T-helper 1 cell treated with Interleukin-12 subunit alpha and Interleukin-12 subunit beta and Interleukin-4 antibody, amounts not matched to agents 30 ng/mL and 1 ng/mL, for 36 hours (primary cell): ENCODE data around the gene TSPAN11. TPM values are rescaled to one million over a fixed set of nuclear protein-coding genes. Genes with fewer than 3 reads are reported as not detected.
"Not testable (repeated sequence)": the region's sequence is repeated elsewhere in the genome, so short reads cannot be mapped to it uniquely, and the experiment has no call there.

Source experiments
- intact Hi-C: fragments of 100-400 bp; cut with micrococcal nuclease; formaldehyde crosslinking; loops from one replicate; pipeline ENCODE4 v1.15.1; 2024
- total RNA-seq: library from RNA; stranded (reverse); gene quantifications from 2 replicates; pipeline ENCODE4 v1.2.3, GENCODE V29; 2022

Gene TSPAN11, protein sequence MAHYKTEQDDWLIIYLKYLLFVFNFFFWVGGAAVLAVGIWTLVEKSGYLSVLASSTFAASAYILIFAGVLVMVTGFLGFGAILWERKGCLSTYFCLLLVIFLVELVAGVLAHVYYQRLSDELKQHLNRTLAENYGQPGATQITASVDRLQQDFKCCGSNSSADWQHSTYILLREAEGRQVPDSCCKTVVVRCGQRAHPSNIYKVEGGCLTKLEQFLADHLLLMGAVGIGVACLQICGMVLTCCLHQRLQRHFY
- not detected in 2 replicates for total RNA-seq

DNA sequence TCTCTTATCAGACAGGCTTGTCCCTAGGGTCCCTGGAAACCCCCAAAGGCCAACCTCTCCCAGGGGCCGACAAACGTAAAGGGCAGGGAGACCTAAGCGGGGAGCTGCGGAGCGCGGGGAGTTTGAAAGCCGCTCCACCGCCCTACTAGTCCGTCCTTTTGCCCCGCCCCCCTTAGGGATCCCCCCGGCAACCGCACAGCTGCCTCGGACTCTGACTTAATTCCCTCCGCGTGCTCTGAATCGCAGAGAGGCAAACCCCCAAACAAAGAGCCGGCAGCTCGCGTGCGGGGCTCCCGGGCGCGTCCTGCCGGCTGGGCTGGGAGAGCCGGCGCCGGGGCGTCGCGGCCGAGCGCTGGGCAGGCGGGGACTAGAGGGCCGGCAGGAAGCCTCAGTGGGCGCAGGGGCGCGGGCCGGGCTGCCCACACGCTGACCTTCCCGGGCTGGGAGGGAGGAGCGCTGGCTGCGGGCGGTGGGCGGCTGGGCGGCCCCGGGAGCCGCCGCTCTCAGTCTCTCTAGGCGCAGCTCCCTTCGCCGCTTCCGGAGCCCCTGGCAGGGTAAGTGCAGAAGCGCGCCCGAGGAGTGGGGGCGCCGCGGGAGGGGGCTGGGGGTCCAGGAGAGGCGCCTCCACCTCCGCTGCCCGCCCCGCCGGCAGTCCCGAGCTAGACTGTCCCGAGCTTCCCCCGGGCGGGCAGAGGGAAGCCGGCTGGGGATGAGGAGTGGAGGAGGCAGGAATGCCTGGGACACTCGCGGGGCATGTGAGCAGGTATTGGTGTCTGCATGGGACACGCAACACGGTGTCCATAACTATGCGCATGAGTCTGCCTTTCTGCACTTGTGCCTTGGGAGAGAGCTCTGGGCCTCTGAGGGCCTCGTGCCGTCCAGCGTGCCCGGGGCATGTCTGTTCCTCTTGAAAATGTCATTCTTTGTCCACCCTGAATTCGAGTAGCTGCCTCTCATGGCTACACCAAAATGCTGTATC lies at the start of gene TSPAN11:
Gene TSPAN11, plus strand, starts transcription at position 506 of the 979 bp plus-strand sequence. CDS start 27,244 bp downstream, outside the sequence.
- intact Hi-C loops: no loop called here

DNA sequence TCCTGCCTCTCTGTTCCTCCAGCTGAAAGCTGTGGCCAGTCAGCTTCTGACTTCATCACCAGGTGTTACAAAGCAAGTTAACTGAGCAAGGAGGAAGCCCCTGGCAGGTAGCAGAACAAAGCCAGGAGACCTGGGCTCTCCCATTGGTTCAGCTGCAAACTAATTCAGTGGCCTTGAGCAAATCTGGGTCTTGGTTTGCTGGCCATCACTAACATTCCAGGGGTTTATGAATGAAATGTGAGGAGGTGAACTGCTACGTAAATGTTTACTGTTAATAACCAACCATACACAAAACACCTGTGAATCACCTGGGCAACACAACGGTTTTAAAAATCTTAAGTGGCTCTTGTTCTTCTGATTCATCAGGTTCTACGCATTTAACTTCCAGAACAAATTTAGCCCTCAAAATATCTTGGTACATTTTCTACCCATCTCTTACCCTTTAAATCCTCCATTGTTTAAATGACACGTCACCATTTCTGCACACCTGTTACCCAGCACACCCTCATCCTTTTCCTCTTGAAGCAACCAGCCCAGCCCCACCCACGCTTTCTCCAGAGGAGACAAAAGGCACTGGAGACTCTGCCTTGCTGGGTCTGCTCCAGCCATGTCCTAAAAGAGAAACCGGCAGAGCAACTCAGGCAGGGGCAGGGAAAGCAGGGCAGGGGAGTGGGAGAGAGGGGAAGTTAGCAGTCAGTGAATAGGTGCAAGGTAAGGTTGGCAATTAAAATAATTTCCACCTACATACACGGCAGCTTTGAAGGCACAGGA lies 49.3 kb upstream of the TSPAN11 start:
- intact Hi-C loops: no loop called here

DNA sequence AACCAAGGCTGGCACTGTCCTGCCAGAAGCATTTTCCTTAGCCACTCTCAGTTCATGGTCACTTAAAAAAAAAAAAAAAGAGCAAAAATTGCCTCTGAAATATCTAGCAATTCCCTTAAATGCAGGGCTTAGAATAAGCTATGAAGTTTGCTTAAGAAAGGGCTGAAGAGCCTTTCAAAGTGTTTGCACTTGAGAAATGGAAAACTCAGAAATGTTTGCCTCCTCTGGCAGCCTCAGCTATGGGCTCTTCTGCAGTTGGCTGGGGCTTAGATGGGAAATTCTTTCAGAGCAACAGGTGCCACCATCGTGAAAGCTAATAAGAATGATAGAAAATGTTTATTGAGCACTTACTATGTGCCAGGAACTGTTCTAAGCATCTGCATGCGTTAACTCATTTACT lies 48.5 kb upstream of the TSPAN11 start:
- intact Hi-C loops: no loop called here

DNA sequence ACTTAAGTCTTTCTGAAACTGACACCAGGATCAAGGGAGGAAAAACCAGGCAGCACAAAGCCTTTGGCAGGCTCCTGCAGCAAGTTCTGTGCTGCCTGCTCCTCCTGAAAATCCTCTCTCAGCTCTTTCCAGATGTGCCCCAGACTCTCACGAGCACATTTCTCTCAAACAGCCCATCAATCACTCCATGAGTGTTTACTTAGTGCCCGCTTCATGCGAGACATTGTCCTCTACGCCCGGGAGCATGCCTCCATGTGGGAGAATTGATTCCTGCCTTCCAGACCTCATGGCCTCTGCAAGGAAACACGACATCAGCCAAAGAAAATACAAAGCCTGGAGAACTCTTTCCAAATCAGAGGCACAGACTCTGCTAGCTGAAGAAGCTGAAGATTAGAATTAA lies 46.5 kb upstream of the TSPAN11 start:
- intact Hi-C loops: no loop called here

DNA sequence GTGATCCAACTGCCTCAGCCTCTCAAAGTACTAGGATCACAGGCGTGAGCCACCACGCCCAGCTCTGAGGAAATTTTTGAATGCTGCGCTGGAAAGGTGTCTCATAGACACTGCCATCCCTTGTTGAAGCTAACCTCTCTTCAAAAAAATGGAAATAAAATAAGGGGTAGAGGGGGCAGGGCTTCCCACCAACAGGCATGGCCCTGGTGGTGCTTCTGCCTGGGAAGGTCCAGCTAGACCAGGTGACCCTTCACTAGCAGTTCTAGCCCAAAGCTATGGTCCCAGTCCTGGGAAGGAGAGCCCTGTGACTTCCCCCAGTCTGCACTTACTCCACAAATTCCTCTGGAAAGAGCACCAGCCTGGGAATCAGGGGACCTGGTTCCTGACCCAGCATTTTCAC lies 45.7 kb upstream of the TSPAN11 start:
- intact Hi-C loops: no loop called here

DNA sequence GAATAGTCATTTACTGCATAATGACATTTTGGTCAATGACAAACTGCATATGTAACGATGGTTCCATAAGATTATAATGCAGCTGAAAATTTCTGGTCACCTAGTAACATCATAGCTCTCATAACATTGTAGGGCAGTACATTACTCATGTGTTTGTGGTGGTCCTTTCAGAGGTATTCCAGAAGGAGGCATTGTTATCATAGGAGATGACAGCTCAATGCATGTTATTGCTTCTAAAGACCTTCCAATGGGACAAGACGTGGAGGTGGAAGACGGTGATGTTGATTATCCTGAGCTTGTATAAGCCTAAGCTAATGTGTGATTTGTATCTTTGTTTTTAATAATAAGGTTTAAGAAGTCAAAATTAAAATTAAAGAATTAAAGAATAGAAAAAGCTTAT lies 43.8 kb upstream of the TSPAN11 start:
- intact Hi-C loops: no loop called here

DNA sequence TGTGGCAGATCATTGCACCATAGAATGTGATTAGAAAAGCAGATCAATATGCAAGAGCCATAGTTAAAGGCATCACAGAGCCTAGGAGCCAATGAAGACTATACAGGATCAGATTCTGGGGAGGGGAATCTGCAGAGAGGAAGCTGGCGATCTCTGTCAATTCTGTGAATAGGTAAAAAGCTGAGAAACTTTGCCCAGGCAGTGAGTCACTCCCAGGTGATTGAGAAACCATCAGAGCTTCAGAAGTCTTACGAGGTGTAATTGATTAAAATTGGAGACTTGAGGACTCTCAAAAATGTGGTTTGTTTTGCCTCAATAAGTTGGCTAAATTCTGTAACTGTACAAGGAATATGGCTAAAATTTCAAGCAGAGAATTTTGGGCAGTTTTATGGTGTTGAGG lies 41.7 kb upstream of the TSPAN11 start:
- intact Hi-C loops: no loop called here

DNA sequence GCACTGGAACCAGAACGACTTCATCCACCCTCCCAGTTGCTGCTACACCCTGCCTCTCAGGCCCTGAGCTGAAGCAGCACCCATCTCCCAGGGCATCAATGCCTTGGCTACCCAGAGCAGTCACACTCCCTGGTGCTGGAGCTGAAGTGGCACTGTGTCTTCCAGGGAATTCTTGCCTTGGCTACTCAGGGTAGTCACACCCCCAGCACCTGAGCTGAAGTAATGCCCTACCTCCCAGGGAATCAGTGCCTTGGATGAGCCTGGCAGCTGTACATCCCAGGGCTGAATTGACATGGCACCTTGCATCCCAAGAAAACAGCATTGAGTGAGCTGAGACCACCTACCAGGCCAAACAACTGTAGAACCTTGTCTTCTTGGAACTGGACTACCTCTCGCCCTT lies 41.2 kb upstream of the TSPAN11 start:
- intact Hi-C loops: no loop called here

DNA sequence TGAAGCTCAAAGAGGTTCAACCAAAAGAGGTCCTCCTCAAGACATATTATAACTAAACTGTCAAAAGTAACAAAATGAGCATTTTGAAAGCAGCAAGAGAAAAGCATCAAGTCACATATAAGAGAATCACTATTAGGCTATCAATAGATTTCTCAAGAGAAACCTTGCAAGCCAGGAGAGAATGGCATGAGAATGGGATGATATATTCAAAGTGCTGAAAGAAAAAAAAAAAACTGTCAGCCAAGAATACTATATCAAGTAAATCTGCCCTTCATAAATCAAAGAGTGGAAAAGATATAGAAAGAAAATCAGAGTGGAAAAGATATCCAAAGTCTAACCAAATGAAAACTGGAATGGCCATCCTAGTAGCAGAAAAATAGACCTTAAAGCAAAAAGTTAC lies 39.3 kb upstream of the TSPAN11 start:
- intact Hi-C loops: no loop called here

DNA sequence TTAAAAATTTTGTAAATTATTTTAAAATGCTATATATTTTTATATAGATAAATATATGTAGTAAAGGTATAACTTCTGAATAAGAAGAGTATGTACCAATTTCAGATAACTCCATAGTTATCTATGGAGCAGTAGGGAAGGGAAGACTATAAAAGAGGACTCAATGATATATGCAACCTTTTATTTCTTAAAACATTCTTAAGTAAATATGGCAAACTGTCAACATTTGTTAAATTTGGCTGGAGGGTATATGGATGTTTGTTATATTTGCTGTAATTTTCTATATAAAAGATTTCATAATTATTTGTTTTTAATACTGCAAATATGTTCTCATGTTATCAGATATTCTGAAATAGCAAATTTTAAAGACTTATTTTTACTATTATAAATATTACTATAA lies 38.3 kb upstream of the TSPAN11 start:
- intact Hi-C loops: no loop called here

DNA sequence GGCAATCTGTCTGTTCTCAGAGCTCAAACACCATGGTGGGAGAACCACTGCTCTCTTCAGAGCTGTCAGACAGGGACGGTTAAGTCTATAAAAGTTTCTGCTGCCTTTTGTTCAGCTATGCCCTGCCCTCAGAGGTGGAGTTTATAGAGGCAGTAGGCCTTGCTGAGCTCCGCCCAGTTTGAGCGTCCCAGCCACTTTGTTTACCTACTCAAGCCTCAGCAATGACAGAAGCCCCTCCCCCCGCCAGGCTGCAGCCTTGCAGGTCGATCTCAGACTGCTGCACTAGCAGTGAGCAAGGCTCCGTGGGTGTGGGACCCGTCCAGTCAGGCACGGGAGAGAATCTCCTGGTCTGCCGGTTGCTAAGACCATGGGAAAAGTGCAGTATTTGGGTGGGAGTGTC lies 32.0 kb upstream of the TSPAN11 start:
- intact Hi-C loops: not testable (repeated sequence)

DNA sequence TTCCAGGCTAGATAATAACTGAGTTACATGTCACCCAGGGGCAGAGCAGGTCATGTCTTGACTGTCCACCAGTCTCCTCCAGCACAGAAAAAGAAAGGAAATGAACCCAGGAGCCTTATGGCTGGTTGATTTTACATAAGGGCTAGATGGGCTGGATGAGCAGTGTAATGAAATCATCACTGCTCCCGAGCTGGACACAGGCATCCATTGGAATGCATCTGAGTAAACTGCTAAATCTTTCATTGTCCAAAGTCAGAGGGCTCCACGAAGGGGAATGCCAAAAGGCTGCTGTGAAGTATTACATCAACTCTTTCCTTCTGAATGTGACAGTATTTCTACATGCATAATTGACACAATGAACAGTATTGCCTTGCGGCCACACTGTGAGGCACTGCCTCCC lies 30.1 kb upstream of the TSPAN11 start:
- intact Hi-C loops: no loop called here

DNA sequence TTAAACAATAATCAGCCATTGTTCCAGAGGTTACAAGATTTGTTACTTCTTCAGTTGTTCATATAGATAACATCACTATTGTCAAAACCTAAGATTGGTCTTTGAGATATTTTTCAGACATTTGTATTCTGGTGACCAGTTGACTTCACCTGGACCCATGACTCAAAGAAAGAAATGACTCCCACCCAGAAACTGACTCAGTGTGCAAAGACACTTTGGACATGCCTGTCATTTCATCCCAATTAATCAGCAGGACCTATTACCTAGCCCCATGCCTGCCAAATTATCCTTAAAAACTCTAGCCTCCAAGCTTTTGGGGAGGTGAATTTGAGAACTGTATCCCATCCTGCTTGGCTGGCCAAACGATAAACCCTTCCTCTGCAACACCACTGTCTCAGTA lies 27.7 kb upstream of the TSPAN11 start:
- intact Hi-C loops: no loop called here

DNA sequence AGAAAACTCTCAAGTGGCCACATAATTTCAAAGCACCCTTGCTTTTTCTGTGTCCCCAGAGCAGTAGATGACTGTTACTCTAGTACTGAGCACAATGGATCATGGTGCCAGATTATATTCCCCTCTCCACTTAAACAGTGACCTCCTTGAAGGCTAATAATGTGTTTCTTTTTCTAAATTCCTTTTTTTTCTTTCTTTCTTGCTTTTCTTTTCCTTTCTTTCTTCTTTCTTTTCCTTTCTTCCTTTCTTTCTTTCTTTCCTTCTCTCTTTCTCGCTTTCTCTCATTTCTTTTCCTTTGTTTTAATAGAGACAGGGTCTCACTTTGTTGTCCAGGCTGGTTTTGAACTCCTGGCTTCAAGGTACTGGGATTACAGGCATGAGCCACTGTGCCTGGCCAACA lies 26.2 kb upstream of the TSPAN11 start:
- intact Hi-C loops: no loop called here

DNA sequence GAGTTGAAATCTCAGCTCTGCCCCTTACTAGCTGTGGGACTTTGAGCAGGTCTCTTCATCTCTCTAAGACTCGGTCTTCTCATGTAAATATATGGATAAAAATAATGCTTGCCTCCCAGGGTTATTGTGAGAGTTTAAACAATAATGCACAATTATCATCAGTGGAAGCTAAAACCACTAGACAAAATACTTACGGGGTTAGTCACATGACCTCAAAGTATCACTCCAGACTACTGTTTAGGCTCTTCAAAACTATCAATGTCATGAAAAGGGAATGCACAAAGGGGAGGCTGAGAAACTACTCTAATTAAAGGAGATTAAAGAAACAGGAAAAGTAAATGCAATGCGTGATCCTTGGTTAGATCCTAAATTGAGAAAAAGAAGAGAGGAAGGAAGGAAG lies 24.5 kb upstream of the TSPAN11 start:
- intact Hi-C loops: no loop called here

DNA sequence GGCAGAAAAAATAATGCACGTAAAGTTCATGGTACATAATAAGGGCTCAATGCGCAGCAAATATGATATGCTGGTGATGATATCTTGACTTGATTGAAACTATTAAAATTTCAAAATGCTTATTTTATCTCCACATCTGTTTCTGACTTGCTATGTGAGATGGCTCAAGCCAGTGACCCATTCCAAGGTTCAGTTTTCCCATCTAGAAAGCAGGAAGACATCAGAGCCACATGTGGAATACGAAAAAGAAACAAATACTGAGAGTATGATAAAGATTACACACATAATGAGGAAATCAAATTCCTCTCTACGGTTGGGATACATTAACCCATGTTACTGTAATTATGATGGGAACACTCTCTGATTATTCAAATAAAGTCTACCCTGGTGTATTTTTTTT lies 24.0 kb upstream of the TSPAN11 start:
- intact Hi-C loops: no loop called here

DNA sequence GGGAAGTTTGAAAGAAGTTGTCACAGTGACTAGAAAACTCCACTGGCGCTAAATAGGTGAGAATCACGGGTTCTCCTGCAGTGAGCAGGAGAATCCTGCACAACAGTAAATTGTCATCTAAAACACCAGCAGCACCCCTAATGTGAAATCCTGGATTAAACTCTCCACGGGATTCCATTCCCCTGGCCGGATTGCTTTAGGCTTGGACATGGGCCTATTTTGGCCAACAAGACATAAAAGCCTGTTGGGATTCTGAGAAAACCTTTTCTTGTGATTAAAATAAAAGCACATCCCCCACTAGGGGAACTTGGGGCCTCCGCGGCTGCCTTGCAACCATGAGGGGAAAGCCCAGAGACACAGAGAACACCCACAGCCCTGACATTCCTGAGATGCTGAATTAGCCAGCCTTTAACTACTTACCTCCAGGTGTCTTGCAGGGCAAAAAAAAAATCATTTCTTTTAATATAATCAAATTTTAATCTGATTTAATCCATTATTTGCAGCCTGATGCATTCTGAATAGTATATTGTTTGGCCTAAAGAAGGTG lies 21.0 kb upstream of the TSPAN11 start:
- intact Hi-C loops: no loop called here

DNA sequence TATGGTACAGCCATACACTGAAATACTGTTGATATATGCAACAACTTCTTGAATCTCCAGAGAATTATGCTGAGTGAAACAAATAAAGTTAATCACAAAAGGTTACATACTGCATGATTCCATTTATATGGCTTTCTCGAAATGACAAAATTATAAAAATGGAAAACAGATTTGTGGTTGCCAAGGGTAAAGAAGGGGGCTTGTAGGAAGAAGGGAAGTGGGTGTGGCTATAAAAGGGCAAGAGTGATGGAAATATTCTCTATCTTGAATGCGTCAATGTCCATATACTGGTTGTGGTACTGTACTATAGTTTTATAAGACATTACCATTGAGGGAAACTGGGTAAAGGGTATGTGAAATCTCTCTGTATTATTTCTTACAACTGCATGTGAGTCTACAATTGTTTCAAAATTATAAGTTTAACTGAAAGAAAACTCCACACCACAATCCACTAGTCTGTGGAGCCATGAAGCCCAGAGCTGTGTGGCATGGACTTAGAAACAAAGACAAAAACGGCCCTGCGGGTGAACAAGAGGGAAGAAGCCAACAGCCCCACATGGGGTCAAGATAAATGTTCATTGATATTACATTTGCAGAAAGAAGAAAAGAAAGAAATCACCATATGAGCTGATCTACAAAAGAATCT lies 18.3 kb upstream of the TSPAN11 start:
- intact Hi-C loops: no loop called here

DNA sequence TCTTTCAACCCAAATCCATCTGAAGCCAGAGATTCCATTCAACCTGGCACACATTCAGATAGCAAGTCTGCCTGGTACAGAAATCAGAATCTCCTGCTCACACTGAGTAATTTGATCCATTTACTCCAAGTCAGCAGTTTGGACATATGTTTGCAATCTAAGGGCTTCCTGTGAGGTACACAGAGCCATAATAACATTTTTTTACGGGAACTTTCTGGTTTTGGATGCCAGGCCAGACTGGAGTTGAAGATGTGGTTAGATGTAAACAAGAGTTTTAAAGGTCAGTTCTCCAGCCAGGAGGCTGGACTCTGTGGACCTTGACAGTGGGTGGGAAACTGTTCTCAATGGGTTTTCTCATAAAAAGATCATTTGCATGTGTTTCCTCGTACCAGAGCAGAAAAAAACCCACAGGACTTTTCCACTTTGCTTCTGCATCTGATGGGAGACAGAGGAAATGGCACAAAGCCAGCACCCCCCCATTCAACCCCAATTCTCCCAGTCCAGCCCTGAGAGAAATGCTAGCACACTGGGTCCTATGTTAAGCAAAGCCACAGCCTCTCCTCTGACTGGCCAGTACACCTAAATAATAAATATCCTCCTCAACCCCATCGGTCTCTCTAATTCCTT lies 17.7 kb upstream of the TSPAN11 start:
- intact Hi-C loops: no loop called here

DNA sequence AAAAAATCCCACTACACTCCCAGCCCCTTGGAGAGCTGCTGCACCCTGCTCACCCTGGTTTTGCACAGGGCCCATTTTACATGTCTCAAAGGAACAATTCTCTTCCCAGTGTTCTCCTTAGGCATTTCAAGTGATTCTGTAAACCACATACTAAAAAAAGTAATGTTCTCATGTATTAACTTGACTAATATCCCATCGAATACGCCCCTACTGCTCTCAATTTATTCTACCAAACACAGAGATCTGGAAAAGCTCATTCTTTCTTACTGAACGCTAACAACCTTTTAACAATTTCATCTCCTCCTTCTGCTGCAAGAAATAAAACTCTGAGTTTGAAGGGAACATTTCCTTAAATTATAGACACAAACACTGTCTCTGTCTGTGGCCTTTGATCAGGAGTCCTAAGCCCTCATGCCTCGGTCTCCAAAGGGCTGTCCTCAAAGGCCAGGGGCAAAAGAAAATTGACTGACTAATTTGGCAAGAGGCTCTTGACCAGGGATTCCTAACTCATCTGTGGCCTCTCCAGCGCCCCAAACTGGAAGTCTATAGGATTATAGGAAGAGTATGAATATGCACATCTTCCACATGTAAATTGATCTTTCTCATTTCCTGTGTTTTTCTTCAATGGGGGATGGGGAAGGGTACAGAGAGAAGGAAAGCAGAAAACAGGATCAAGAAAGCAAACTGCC lies 17.1 kb upstream of the TSPAN11 start:
- intact Hi-C loops: no loop called here
